ENCODE measurements around the gene MXI1.
"Not testable (repeated sequence)": the region's sequence is repeated elsewhere in the genome, so short reads cannot be mapped to it uniquely, and the experiment has no call there.

The MXI1 gene

GRCh38 chr10:110239892-110240291 lies 32.5 kb downstream of the MXI1 start:
- DNase-seq (ENCODE audit: low read depth), result no peak

- no peak for DNase-seq (ENCODE audit: low read depth)
Observed at GRCh38 chr10:110241407-110241806, 34.0 kb downstream of the MXI1 start.

GRCh38 chr10:110241841-110242240 lies 34.4 kb downstream of the MXI1 start:
- no peak for DNase-seq (ENCODE audit: low read depth)

GRCh38 chr10:110242511-110242910 lies 35.1 kb downstream of the MXI1 start:
- DNase-seq (ENCODE audit: low read depth), result no peak

GRCh38 chr10:110244550-110244949 lies 37.1 kb downstream of the MXI1 start:
- no peak for DNase-seq (ENCODE audit: low read depth)

- DNase-seq (ENCODE audit: low read depth), result not testable (repeated sequence)
Observed at GRCh38 chr10:110247833-110248232, 40.4 kb downstream of the MXI1 start.

GRCh38 chr10:110249489-110249888 lies 42.1 kb downstream of the MXI1 start:
- DNase-seq (ENCODE audit: low read depth), result not testable (repeated sequence)

GRCh38 chr10:110251392-110251791 lies 44.0 kb downstream of the MXI1 start:
- not testable (repeated sequence) for DNase-seq (ENCODE audit: low read depth)

- DNase-seq (ENCODE audit: low read depth), result no peak
Observed at GRCh38 chr10:110252151-110252550, 44.7 kb downstream of the MXI1 start.

GRCh38 chr10:110254467-110254866 lies 47.1 kb downstream of the MXI1 start:
- no peak for DNase-seq (ENCODE audit: low read depth)

GRCh38 chr10:110258542-110258941 lies 51.1 kb downstream of the MXI1 start:
- no peak for DNase-seq (ENCODE audit: low read depth)

- no peak for DNase-seq (ENCODE audit: low read depth)
Observed at GRCh38 chr10:110259317-110259716, 51.9 kb downstream of the MXI1 start.

GRCh38 chr10:110260746-110261477 lies 53.5 kb downstream of the MXI1 start:
- DNase-seq (ENCODE audit: low read depth), result no peak

- no peak for DNase-seq (ENCODE audit: low read depth)
Observed at GRCh38 chr10:110263164-110263563, 55.8 kb downstream of the MXI1 start.

- DNase-seq (ENCODE audit: low read depth), result no peak
Observed at GRCh38 chr10:110265573-110266193, 58.3 kb downstream of the MXI1 start.

- DNase-seq (ENCODE audit: low read depth), result no peak
Observed at GRCh38 chr10:110267276-110267675, 59.9 kb downstream of the MXI1 start.

- no peak for DNase-seq (ENCODE audit: low read depth)
Observed at GRCh38 chr10:110268442-110268841, 61.0 kb downstream of the MXI1 start.

GRCh38 chr10:110268971-110269370 lies 61.6 kb downstream of the MXI1 start:
- no peak for DNase-seq (ENCODE audit: low read depth)

- DNase-seq (ENCODE audit: low read depth), result no peak
Observed at GRCh38 chr10:110269374-110270318, 62.2 kb downstream of the MXI1 start.

GRCh38 chr10:110272995-110273394 lies 65.6 kb downstream of the MXI1 start:
- DNase-seq (ENCODE audit: low read depth), result not testable (repeated sequence)

- peak; percentile 87 for DNase-seq (ENCODE audit: low read depth)
Observed at GRCh38 chr10:110273474-110273873, 66.1 kb downstream of the MXI1 start.

- DNase-seq (ENCODE audit: low read depth), result no peak
Observed at GRCh38 chr10:110274072-110274627, 66.7 kb downstream of the MXI1 start.

All from amniotic epithelial cell (primary cell).